GM13977 (cell line): ENCODE data around the gene PDS5A.

Experiments used
- DNase-seq: peaks from one replicate; pipeline ENCODE4 v3.0.0; 2012; ENCODE audit warnings: low spot score
- in situ Hi-C: fragments of 300-500 bp; cut with MboI; formaldehyde crosslinking; loops from one replicate; pipeline ENCODE4 v1.12.0; 2022; ENCODE audit warnings: low sequenced_read_pairs, low pct_unique_long_range_greater_than_20kb, mixed read lengths, inconsistent platforms; ENCODE audit not compliant: unreplicated experiment
- TF ChIP-seq, protein P1 (sequence below): IDR thresholded peaks from 2 replicates; pipeline ENCODE4 v1.5.1; 2012; ENCODE audit warnings: mild to moderate bottlenecking, control low read depth; ENCODE audit not compliant: insufficient read depth; ENCODE audit errors: extremely low read depth, missing control alignments

Gene PDS5A

GRCh38 chr4:39937683-39938268 is 39.9 kb downstream of the PDS5A start:
- in situ Hi-C loops: no loop called here
- TF ChIP-seq, protein P1, sequence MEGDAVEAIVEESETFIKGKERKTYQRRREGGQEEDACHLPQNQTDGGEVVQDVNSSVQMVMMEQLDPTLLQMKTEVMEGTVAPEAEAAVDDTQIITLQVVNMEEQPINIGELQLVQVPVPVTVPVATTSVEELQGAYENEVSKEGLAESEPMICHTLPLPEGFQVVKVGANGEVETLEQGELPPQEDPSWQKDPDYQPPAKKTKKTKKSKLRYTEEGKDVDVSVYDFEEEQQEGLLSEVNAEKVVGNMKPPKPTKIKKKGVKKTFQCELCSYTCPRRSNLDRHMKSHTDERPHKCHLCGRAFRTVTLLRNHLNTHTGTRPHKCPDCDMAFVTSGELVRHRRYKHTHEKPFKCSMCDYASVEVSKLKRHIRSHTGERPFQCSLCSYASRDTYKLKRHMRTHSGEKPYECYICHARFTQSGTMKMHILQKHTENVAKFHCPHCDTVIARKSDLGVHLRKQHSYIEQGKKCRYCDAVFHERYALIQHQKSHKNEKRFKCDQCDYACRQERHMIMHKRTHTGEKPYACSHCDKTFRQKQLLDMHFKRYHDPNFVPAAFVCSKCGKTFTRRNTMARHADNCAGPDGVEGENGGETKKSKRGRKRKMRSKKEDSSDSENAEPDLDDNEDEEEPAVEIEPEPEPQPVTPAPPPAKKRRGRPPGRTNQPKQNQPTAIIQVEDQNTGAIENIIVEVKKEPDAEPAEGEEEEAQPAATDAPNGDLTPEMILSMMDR: no peak
- DNase-seq: peak; percentile 14

- in situ Hi-C loops: no loop called here
- TF ChIP-seq, protein P1: no peak
- no peak for DNase-seq
These were observed 40.9 kb downstream of the PDS5A start for GRCh38 chr4:39936565-39937418.

GRCh38 chr4:39933671-39934590 is 43.8 kb downstream of the PDS5A start:
- TF ChIP-seq, protein P1: no peak
- in situ Hi-C loops: no loop called here
- DNase-seq: no peak

- in situ Hi-C loops: no loop called here
- TF ChIP-seq, protein P1: no peak
These were observed 44.8 kb downstream of the PDS5A start for GRCh38 chr4:39932776-39933402.

DNA sequence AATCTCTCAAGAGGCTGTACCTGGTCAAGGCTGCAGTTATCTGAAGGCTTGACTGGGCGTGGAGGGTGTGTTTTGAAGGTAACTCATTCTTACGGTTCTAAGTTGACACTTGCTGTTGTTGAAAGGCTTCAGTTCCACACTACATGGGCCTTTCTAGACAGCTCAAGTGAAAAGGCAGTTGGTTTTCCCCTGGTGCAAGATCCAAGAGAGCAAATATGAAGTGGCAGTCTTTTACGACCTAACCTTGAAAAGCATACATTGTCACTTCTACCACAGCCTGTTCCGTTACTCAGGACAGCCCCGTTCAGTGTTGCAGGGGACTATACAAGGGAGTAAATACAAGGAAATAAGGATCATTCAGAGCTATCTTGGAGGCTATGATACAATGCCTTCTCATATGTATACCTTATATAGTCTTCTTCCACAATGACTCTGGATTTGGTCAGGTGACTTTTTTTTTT is 46.2 kb downstream of the PDS5A start:
- no peak for DNase-seq
- in situ Hi-C loops: no loop called here
- TF ChIP-seq, protein P1: no peak

More at GRCh38 chr4:39932776-39933402, 44.8 kb downstream of the PDS5A start:
- peak; percentile 34 for DNase-seq

- in situ Hi-C loops: no loop called here
These were observed 49.2 kb downstream of the PDS5A start for GRCh38 chr4:39928538-39928937.

More at GRCh38 chr4:39928538-39928937, 49.2 kb downstream of the PDS5A start:
- TF ChIP-seq, protein P1: no peak
- no peak for DNase-seq
